Liver (tissue), 9 donors: ENCODE data around the gene UBR3. TPM values are rescaled to one million over a fixed set of nuclear protein-coding genes. Genes with fewer than 3 reads are reported as not detected.

ENCODE experiments used
- DNase-seq: peaks from one replicate; pipeline ENCODE4 v3.0.0-alpha.2; 2017; ENCODE audit warnings: low spot score
- H3K27ac ChIP-seq, 2 donors: one replicate each; pipeline ENCODE4 v1.7.0; 2013; ENCODE audit warnings: inconsistent platforms in 2 of 2, low read length in 2 of 2, control low read depth in 1 of 2, low read depth in 1 of 2, mild to moderate bottlenecking in 1 of 2
- H3K27me3 ChIP-seq, 4 donors: one replicate each; pipeline versions ENCODE4 v1.6.1 to v1.7.0; 2013; ENCODE audit warnings: low read length in 3 of 4, inconsistent platforms in 1 of 4, mild to moderate bottlenecking in 1 of 4, moderate library complexity in 1 of 4; ENCODE audit not compliant: control insufficient read depth in 4 of 4, insufficient read depth in 4 of 4
- H3K36me3 ChIP-seq, 4 donors: one replicate each; pipeline versions ENCODE4 v1.6.1 to v1.7.0; 2013; ENCODE audit warnings: low read length in 3 of 4, mild to moderate bottlenecking in 3 of 4, low read depth in 1 of 4, moderate library complexity in 1 of 4; ENCODE audit not compliant: control insufficient read depth in 4 of 4, insufficient read depth in 3 of 4
- H3K4me1 ChIP-seq, 4 donors: one replicate each; pipeline versions ENCODE4 v1.6.1 to v1.7.0; 2013; ENCODE audit warnings: low read length in 3 of 4, mild to moderate bottlenecking in 3 of 4, moderate library complexity in 1 of 4; ENCODE audit not compliant: control insufficient read depth in 4 of 4, insufficient read depth in 4 of 4
- H3K4me3 ChIP-seq, 3 donors: one replicate each; pipeline versions ENCODE4 v1.6.1 to v1.7.0; 2013; ENCODE audit warnings: low read length in 3 of 3, control low read depth in 1 of 3, low read depth in 1 of 3, mild to moderate bottlenecking in 1 of 3
- H3K9ac ChIP-seq, 2 donors: one replicate each; pipeline ENCODE4 v1.7.0; 2013; ENCODE audit warnings: low read length in 2 of 2, mild to moderate bottlenecking in 2 of 2, moderate library complexity in 2 of 2, control low read depth in 1 of 2, low read depth in 1 of 2
- H3K9me3 ChIP-seq, 4 donors: one replicate each; pipeline versions ENCODE4 v1.6.1 to v1.7.0; 2013; ENCODE audit warnings: low read length in 3 of 4; ENCODE audit not compliant: control insufficient read depth in 4 of 4
- ATF3 ChIP-seq: IDR thresholded peaks from 2 replicates; pipeline ENCODE4 v1.6.1; 2016; ENCODE audit warnings: antibody characterized with exemption
- CTCF ChIP-seq: fragments of 150-350 bp; IDR thresholded peaks from 2 replicates; pipeline ENCODE4 v1.5.1; 2017; ENCODE audit warnings: improper control_type of control experiment, low read depth, low read length; ENCODE audit not compliant: missing input control
- EGR1 ChIP-seq, 2 donors: IDR thresholded peaks; 2 replicates each; pipeline ENCODE4 v1.6.1; 2016 to 2018; ENCODE audit warnings: antibody characterized with exemption in 2 of 2, low read depth in 2 of 2
- FOXA1 ChIP-seq: IDR thresholded peaks from 2 replicates; pipeline ENCODE4 v1.6.1; 2016; ENCODE audit warnings: antibody characterized with exemption
- FOXA2 ChIP-seq: IDR thresholded peaks from 2 replicates; pipeline ENCODE4 v1.6.1; 2016; ENCODE audit warnings: antibody characterized with exemption
- GABPA ChIP-seq, 2 donors: IDR thresholded peaks in 1 of 2; conservative IDR thresholded peaks in 1 of 2; 2 replicates each; pipeline ENCODE4 v1.6.1; 2016; ENCODE audit warnings: antibody characterized with exemption in 2 of 2, mild to moderate bottlenecking in 1 of 2, moderate library complexity in 1 of 2
- HNF4A ChIP-seq, 2 donors: conservative IDR thresholded peaks; 2 replicates each; pipeline ENCODE4 v1.6.1; 2016; ENCODE audit warnings: antibody characterized with exemption in 2 of 2, mild to moderate bottlenecking in 2 of 2
- HNF4G ChIP-seq: IDR thresholded peaks from 2 replicates; pipeline ENCODE4 v1.6.1; 2016; ENCODE audit warnings: antibody characterized with exemption
- JUND ChIP-seq, 2 donors: IDR thresholded peaks; 2 replicates each; pipeline ENCODE4 v1.6.1; 2016; ENCODE audit warnings: antibody characterized with exemption in 2 of 2
- NR2F2 ChIP-seq: IDR thresholded peaks from 2 replicates; pipeline ENCODE4 v1.6.1; 2016; ENCODE audit warnings: antibody characterized with exemption
- RAD21 ChIP-seq, 2 donors: IDR thresholded peaks; 2 replicates each; pipeline ENCODE4 v1.6.1; 2016; ENCODE audit warnings: antibody characterized with exemption in 2 of 2, mild to moderate bottlenecking in 2 of 2
- REST ChIP-seq: IDR thresholded peaks from 2 replicates; pipeline ENCODE4 v1.6.1; 2016; ENCODE audit warnings: antibody characterized with exemption, mild to moderate bottlenecking
- RXRA ChIP-seq, 2 donors: IDR thresholded peaks; 2 replicates each; pipeline ENCODE4 v1.6.1; 2017 to 2018; ENCODE audit warnings: antibody characterized with exemption in 2 of 2, mild to moderate bottlenecking in 1 of 2
- SP1 ChIP-seq: IDR thresholded peaks from 2 replicates; pipeline ENCODE4 v1.6.1; 2018; ENCODE audit warnings: antibody characterized with exemption, mild to moderate bottlenecking
- TAF1 ChIP-seq: conservative IDR thresholded peaks from 2 replicates; pipeline ENCODE4 v1.6.1; 2016; ENCODE audit warnings: antibody characterized with exemption, mild to moderate bottlenecking
- YY1 ChIP-seq: IDR thresholded peaks from 2 replicates; pipeline ENCODE4 v1.6.1; 2016; ENCODE audit warnings: antibody characterized with exemption, mild to moderate bottlenecking
- WGBS: extraction: QIAGEN DNeasy Blood & Tissue Kit; methylation state at CpG from one replicate; pipeline ENCODE4 v1.1.7; 2013; 5-methylcytosine and 5-hydroxymethylcytosine counted together
- polyA plus RNA-seq, 2 donors: library from polyadenylated mRNA; stranded (reverse) in 1 of 2; unstranded in 1 of 2; fragments of 200-250 nt in 1 of 2; fragments of >200 nt in 1 of 2; fragmentation: Nextera tagmentation in 1 of 2; extraction: Ambion mirVana in 1 of 2; gene quantifications; one replicate each; pipeline versions ENCODE4 v1.2.1 to v1.2.3, GENCODE V29; 2013 to 2015
- total RNA-seq, 2 donors: library from RNA; depleted of rRNA; stranded (reverse); fragments of >200 nt; gene quantifications; one replicate each; pipeline ENCODE4 v1.2.3, GENCODE V29; 2014
- TF ChIP-seq, protein P1 (sequence below): IDR thresholded peaks from 2 replicates; pipeline ENCODE4 v1.6.1; 2016; ENCODE audit warnings: antibody characterized with exemption
- TF ChIP-seq, protein P2 (sequence below): IDR thresholded peaks from 2 replicates; pipeline ENCODE4 v1.6.1; 2016; ENCODE audit warnings: antibody characterized with exemption
- donor health status: healthy.
- donor health status: healthy.
- donor health status: healthy.
- donor health status: healthy.
- donor health status: healthy.

UBR3 gene
- total and polyA plus RNA-seq, 4 donors: 8.5 to 69.4 (median 28.4) TPM

DNA sequence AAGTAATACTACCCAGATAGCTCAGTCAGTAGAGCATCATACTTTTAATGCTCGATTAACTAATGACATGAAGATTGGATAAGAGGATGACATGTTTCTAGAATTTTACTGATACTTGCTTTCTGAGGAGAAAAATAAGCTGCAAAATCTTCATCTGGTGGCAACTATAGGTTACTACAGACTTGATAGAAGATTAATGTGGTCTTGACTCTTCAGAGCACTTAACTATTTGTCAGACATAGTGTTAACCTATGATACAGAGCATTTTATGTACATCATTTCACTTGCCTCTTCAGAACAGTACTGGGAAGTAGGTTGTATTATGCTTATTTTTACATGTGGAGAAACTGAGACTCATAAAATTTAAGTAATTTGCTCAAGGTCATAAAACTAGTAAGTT, 83.9 kb downstream of the UBR3 start:
- no peak for DNase-seq
- Histone ChIP-seq H3K4me1 (no peaks in the 10 kb centered on the region), H3K9ac (no peak overlapping the region), H3K9me3 (no peaks in the 10 kb centered on the region), H3K27me3 (no peaks in the 10 kb centered on the region), H3K4me3 (no peak overlapping the region), H3K27ac (no peak overlapping the region), H3K36me3 (peaks cover 1 to 13% (median 4%) of the 10 kb centered on the region in 4 donors)
- TF ChIP-seq, protein P1, sequence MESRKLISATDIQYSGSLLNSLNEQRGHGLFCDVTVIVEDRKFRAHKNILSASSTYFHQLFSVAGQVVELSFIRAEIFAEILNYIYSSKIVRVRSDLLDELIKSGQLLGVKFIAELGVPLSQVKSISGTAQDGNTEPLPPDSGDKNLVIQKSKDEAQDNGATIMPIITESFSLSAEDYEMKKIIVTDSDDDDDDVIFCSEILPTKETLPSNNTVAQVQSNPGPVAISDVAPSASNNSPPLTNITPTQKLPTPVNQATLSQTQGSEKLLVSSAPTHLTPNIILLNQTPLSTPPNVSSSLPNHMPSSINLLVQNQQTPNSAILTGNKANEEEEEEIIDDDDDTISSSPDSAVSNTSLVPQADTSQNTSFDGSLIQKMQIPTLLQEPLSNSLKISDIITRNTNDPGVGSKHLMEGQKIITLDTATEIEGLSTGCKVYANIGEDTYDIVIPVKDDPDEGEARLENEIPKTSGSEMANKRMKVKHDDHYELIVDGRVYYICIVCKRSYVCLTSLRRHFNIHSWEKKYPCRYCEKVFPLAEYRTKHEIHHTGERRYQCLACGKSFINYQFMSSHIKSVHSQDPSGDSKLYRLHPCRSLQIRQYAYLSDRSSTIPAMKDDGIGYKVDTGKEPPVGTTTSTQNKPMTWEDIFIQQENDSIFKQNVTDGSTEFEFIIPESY: no peak
- TF ChIP-seq RXRA (IDR thresholded peaks at IDR 0.05) (no peak), GABPA (IDR thresholded peaks at IDR 0.05 in 1 of 2, conservative IDR thresholded peaks at IDR 0.05 in 1 of 2) (no peak), EGR1 (IDR thresholded peaks at IDR 0.05; ENCODE audit: low read depth in 2 of 2) (no peak), FOXA2 (no peak), REST (no peak), FOXA1 (no peak), JUND (IDR thresholded peaks at IDR 0.05) (no peak), HNF4G (no peak), RAD21 (IDR thresholded peaks at IDR 0.05) (no peak), ATF3 (no peak), CTCF (no peak), HNF4A (conservative IDR thresholded peaks at IDR 0.05) (no peak), SP1 (no peak), YY1 (no peak), NR2F2 (no peak), TAF1 (no peak)
- TF ChIP-seq, protein P2, sequence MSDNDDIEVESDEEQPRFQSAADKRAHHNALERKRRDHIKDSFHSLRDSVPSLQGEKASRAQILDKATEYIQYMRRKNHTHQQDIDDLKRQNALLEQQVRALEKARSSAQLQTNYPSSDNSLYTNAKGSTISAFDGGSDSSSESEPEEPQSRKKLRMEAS: no peak
- WGBS: 94% methylated on average over 1 of the region's 1 CpG

DNA sequence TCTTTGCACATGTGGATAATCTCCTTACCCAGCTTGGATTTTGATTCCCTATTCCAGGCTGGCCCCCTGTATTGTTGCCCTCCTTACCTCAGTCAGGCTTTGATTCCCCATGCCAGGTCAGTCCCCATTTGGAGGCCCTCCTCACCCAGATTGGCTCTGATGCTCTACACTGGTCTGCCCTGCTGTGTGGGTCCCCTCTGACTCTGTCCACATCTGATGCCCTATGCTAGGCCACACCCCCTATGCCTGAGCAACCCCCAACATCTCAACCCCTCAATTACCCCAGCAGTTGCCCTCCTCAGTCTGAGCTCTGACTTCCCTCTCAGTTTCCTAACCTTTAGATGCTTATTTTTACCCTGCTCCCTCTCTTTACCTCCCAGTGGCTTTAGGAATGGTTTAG, 89.4 kb downstream of the UBR3 start:
- H3K27me3 ChIP-seq: no peaks in the 10 kb centered on the region
- no peaks in the 10 kb centered on the region for H3K4me1 ChIP-seq
- TF ChIP-seq NR2F2 (no peak), HNF4G (no peak), GABPA (IDR thresholded peaks at IDR 0.05 in 1 of 2, conservative IDR thresholded peaks at IDR 0.05 in 1 of 2) (no peak)
- DNase-seq: no peak
- no peak overlapping the region for H3K27ac ChIP-seq
- no peaks in the 10 kb centered on the region for H3K9me3 ChIP-seq
- H3K36me3 ChIP-seq: peaks cover 4 to 18% (median 10%) of the 10 kb centered on the region in 4 donors
- H3K4me3 ChIP-seq: no peak overlapping the region
- H3K9ac ChIP-seq: no peak overlapping the region
